Measurements from ENCODE around the gene PUS3. TPM values are rescaled to one million over a fixed set of nuclear protein-coding genes. Genes with fewer than 3 reads are reported as not detected.

The PUS3 gene
- total RNA-seq, 1 experiment from 2014 or later = 5.7 TPM

DNA sequence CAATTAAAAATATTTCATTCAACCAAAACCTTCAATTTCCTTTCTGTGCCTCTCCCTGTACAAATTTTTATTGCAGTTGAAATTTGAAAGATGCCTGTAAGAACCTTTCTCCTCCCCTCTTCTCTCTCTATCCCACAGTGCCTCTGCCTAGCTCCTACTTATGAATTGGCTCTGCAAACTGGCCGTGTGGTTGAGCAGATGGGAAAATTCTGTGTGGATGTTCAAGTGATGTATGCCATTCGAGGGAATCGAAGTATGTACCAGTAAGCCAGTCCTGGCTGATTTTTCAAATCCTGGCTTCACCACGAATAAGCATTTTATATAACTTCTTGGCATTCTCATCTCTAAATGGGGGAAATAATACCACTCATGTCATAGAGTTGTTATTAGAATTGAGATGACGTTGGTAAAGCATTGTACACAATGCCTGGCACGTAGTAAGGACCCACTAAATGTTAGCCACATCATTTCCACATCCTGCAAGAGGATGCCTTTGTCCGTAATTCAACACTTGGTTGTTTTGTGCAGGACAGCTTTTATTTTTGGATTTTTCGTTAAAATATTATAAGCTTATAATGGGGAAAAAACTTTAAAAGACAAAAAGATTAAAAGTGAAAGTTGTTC lies 7.3 kb upstream of the PUS3 start:
- no peak overlapping the region for H3K27ac ChIP-seq
- no peak overlapping the region for H2AFZ ChIP-seq
- H3K27me3 ChIP-seq (ENCODE audit: insufficient read depth, low read depth) = peaks cover 59% of the 10 kb centered on the region
- TF ChIP-seq, protein P1, sequence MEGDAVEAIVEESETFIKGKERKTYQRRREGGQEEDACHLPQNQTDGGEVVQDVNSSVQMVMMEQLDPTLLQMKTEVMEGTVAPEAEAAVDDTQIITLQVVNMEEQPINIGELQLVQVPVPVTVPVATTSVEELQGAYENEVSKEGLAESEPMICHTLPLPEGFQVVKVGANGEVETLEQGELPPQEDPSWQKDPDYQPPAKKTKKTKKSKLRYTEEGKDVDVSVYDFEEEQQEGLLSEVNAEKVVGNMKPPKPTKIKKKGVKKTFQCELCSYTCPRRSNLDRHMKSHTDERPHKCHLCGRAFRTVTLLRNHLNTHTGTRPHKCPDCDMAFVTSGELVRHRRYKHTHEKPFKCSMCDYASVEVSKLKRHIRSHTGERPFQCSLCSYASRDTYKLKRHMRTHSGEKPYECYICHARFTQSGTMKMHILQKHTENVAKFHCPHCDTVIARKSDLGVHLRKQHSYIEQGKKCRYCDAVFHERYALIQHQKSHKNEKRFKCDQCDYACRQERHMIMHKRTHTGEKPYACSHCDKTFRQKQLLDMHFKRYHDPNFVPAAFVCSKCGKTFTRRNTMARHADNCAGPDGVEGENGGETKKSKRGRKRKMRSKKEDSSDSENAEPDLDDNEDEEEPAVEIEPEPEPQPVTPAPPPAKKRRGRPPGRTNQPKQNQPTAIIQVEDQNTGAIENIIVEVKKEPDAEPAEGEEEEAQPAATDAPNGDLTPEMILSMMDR (conservative IDR thresholded peaks at IDR 0.05) = no peak
- no peak for TF ChIP-seq EZH2 (IDR thresholded peaks at IDR 0.05; ENCODE audit: low read depth)
- H3K79me2 ChIP-seq (ENCODE audit: low read depth) = no peaks in the 10 kb centered on the region
- DNase-seq = no peak
- no peaks in the 10 kb centered on the region for H4K20me1 ChIP-seq (ENCODE audit: insufficient read depth)
- no peaks in the 10 kb centered on the region for H3F3A ChIP-seq (ENCODE audit: insufficient read depth, low read depth)
- H3K36me3 ChIP-seq (ENCODE audit: low read depth) = no peaks in the 10 kb centered on the region
- H3K4me2 ChIP-seq = peak overlapping the region; percentile 8; the same call in 1 of the 2 replicates
- BruUV-seq (replicated peaks) = no TSS peak
- ChIA-PET POLR2A (ENCODE audit: unreplicated experiment) (interaction anchor here (0.6 kb wide), 1 partner anchor 36 kb away, joined by 6 read pairs; no protein-coding TSS in a partner anchor), CTCF (interaction anchor here (0.6 kb wide), 1 partner anchor 23 kb away, joined by 5 read pairs; the partner anchor contains the start of gene HYLS1)
- H3K4me1 ChIP-seq (replicated peaks; ENCODE audit: insufficient read depth) = no peaks in the 10 kb centered on the region
- no peaks in the 10 kb centered on the region for H3K9me3 ChIP-seq (ENCODE audit: insufficient read depth, low read depth)
- no peaks in the 10 kb centered on the region for H3K9me2 ChIP-seq (ENCODE audit: insufficient read depth)
- intact Hi-C loops (cut with micrococcal nuclease; ENCODE audit: unreplicated experiment) = no loop called here
- no peak overlapping the region for H3K4me3 ChIP-seq

DNA sequence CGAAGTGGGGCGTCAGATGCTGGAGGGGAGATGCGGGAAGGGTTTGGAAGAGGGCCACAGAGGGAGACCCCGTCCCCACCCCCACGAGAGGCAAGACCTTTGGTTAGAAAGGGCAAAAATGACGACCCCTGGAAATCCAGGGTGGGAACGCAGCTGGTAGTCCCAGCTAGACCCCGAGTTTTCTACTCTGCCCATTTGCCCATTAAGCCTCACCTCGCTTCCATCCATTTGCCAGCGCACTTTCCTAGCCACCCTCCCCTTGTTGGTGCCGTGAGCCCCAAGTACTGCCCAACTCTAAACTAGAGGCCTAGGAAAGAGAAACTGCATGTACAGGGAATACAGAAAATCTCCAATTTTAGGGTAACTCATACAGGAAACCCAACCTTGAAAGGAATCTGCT lies 1.7 kb upstream of the PUS3 start:
- H2AFZ ChIP-seq = no peak overlapping the region
- no peaks in the 10 kb centered on the region for H3K4me1 ChIP-seq (replicated peaks; ENCODE audit: insufficient read depth)
- ChIA-PET CTCF (no interaction called here), POLR2A (ENCODE audit: unreplicated experiment) (no interaction called here)
- no peaks in the 10 kb centered on the region for H3K9me2 ChIP-seq (ENCODE audit: insufficient read depth)
- H3K79me2 ChIP-seq (ENCODE audit: low read depth) = peaks cover 10% of the 10 kb centered on the region
- TF ChIP-seq, protein P1 (conservative IDR thresholded peaks at IDR 0.05) = no peak
- H3K4me3 ChIP-seq = no peak overlapping the region
- H3F3A ChIP-seq (ENCODE audit: insufficient read depth, low read depth) = peaks cover 10% of the 10 kb centered on the region
- no TSS peak for BruUV-seq (replicated peaks)
- H3K4me2 ChIP-seq = no peak overlapping the region
- no peak overlapping the region for H3K27ac ChIP-seq
- DNase-seq = no peak
- H4K20me1 ChIP-seq (ENCODE audit: insufficient read depth) = no peaks in the 10 kb centered on the region
- H3K27me3 ChIP-seq (ENCODE audit: insufficient read depth, low read depth) = peaks cover 46% of the 10 kb centered on the region
- no peaks in the 10 kb centered on the region for H3K9me3 ChIP-seq (ENCODE audit: insufficient read depth, low read depth)
- intact Hi-C loops (cut with micrococcal nuclease; ENCODE audit: unreplicated experiment) = no loop called here
- H3K36me3 ChIP-seq (ENCODE audit: low read depth) = no peaks in the 10 kb centered on the region

DNA sequence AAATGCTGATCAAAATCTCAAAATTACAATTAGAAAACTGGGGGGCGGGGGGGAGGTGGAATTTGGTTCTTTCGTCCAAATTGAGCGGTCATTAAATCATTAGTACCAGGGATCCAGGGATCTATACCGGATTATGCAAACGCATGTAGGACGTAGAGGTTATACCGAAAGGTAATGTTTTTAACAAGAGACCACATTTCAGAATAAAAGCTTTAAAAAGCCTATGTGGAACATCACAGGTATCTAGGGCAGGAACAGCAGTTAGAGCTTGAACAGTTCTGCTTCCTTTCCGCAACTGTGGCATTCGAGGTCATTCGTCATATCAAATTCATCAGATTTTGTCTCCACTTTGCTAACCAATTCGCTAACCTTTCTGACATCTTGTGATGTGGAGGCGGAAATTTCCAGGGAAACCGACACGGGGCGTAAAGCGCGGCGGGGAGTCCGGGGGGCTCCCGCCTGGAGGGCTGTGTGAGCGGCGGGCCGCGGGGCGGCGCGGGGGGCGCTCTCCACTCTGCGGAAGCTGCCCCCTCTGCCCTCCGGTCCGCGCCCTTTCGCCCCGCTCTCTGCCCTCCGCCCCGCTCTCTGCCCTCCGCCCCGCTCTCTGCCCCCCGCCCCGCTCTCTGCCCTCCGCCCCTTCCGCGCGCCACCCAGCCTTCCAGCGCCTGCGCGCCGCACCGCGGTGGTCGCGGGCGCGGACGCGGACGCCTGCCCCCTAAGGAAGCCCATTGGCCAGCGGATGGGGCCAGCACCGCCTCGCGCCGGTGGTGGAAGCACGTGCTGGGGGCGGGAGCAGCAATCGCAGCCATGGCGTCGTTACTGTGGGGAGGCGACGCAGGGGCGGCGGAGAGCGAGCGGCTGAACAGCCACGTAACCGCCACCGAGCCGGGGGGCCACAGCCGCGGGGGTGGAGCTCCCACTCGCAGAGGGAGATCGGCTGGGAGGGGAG lies 979 bp upstream of the PUS3 start, which contains the start of gene DDX25:
DDX25 (plus strand) TSS at position 798 of the 949 bp plus-strand sequence; CDS start at position 808, 10 bp downstream.
- peaks cover 41% of the 10 kb centered on the region for H3K27me3 ChIP-seq (ENCODE audit: insufficient read depth, low read depth)
- no peak within 1 kb of the TSS for H3K27ac ChIP-seq
- TF ChIP-seq, protein P1 (conservative IDR thresholded peaks at IDR 0.05) = no peak
- no peak for TF ChIP-seq EZH2 (IDR thresholded peaks at IDR 0.05; ENCODE audit: low read depth)
- peak within 1 kb of the TSS; percentile 81 for H3K4me2 ChIP-seq
- no peaks in the 10 kb centered on the region for H3K4me1 ChIP-seq (replicated peaks; ENCODE audit: insufficient read depth)
- intact Hi-C loops (cut with micrococcal nuclease; ENCODE audit: unreplicated experiment) = no loop called here
- no peaks in the 10 kb centered on the region for H3K9me2 ChIP-seq (ENCODE audit: insufficient read depth)
- CTCF ChIA-PET = no interaction called here
- H4K20me1 ChIP-seq (ENCODE audit: insufficient read depth) = no peaks in the 10 kb centered on the region
- DNase-seq = no peak
- BruUV-seq (replicated peaks) = no TSS peak
- no peak within 1 kb of the TSS for H2AFZ ChIP-seq
- H3F3A ChIP-seq (ENCODE audit: insufficient read depth, low read depth) = peaks cover 10% of the 10 kb centered on the region
- POLR2A ChIA-PET (ENCODE audit: unreplicated experiment) = interaction anchor here (0.6 to 0.7 kb wide), 2 partner anchors 1022 to 1105 kb away, joined by 3 to 5 read pairs; no protein-coding TSS in a partner anchor
- H3K36me3 ChIP-seq (ENCODE audit: low read depth) = no peaks in the 10 kb centered on the region; the same call in 1 of the 2 replicates
- H3K4me3 ChIP-seq = peak within 1 kb of the TSS; percentile 98; the same call in 1 of the 2 replicates
- H3K79me2 ChIP-seq (ENCODE audit: low read depth) = peaks cover 10% of the 10 kb centered on the region
- no peaks in the 10 kb centered on the region for H3K9me3 ChIP-seq (ENCODE audit: insufficient read depth, low read depth)
